Suprapubic skin (tissue), 4 donors: ENCODE results near the gene SPATA6L. TPM values are rescaled to one million over a fixed set of nuclear protein-coding genes. Genes with fewer than 3 reads are reported as not detected.

Experiments used
- DNase-seq, 2 donors: peaks; one replicate each; pipeline ENCODE4 v3.0.0-alpha.2; 2019; ENCODE audit warnings: low spot score in 2 of 2
- H3K27ac ChIP-seq: fragments of 200-600 bp; sonication (generic); one replicate; pipeline ENCODE4 v1.5.1; 2019
- H3K27me3 ChIP-seq: fragments of 200-600 bp; sonication (generic); one replicate; pipeline ENCODE4 v1.5.1; 2019
- H3K36me3 ChIP-seq: fragments of 200-600 bp; sonication (generic); one replicate; pipeline ENCODE4 v1.5.1; 2019
- H3K4me1 ChIP-seq: fragments of 200-600 bp; sonication (generic); one replicate; pipeline ENCODE4 v1.5.1; 2019
- H3K4me3 ChIP-seq: fragments of 200-600 bp; sonication (generic); one replicate; pipeline ENCODE4 v1.5.1; 2019; ENCODE audit warnings: mild to moderate bottlenecking
- H3K9me3 ChIP-seq: fragments of 200-600 bp; sonication (generic); one replicate; pipeline ENCODE4 v1.5.1; 2019
- CTCF ChIP-seq, 2 donors: fragments of 200-600 bp in 1 of 2; fragments of 450-650 bp in 1 of 2; sonication (generic) in 1 of 2; IDR thresholded peaks; one replicate each; pipeline ENCODE4 v1.5.1; 2016 to 2019; ENCODE audit warnings: antibody characterized with exemption in 2 of 2, mild to moderate bottlenecking in 1 of 2, moderate library complexity in 1 of 2
- EP300 ChIP-seq: sonication (generic); formaldehyde crosslinking; IDR thresholded peaks from one replicate; pipeline ENCODE4 v1.6.1; 2017; ENCODE audit warnings: antibody characterized with exemption
- POLR2A ChIP-seq, 2 donors: fragments of 450-650 bp; IDR thresholded peaks; one replicate each; pipeline ENCODE4 v1.6.1; 2017; ENCODE audit warnings: antibody characterized with exemption in 2 of 2, mild to moderate bottlenecking in 2 of 2, moderate library complexity in 2 of 2
- POLR2AphosphoS5 ChIP-seq, 3 donors: sonication (generic); formaldehyde crosslinking; IDR thresholded peaks; one replicate each; pipeline ENCODE4 v1.6.1; 2017; ENCODE audit warnings: antibody characterized with exemption in 3 of 3
- WGBS: methylation state at CpG from one replicate; pipeline ENCODE4 v1.1.5; 2018; 5-methylcytosine and 5-hydroxymethylcytosine counted together
- total RNA-seq, 4 donors: library from RNA; depleted of rRNA; stranded (reverse); fragments of >200 nt; gene quantifications; one replicate each; pipeline ENCODE4 v1.1.0, GENCODE V29; 2016

Gene SPATA6L
- total RNA-seq, 4 donors from 2014 or later = 1.2 to 23.8 (median 3.4) TPM

GRCh38 chr9:4588721-4589120, 77.6 kb downstream of the SPATA6L start:
- no peaks in the 10 kb centered on the region for H3K36me3 ChIP-seq
- WGBS = 87% methylated on average over 2 of the region's 2 CpGs
- no peak for TF ChIP-seq POLR2AphosphoS5 (IDR thresholded peaks at IDR 0.05)
- TF ChIP-seq CTCF (IDR thresholded peaks at IDR 0.05) = no peak

GRCh38 chr9:4585135-4585534, 81.1 kb downstream of the SPATA6L start:
- no peak for TF ChIP-seq EP300
- Histone ChIP-seq H3K9me3 (no peaks in the 10 kb centered on the region), H3K4me1 (peaks cover 8% of the 10 kb centered on the region), H3K27ac (no peak overlapping the region), H3K27me3 (no peaks in the 10 kb centered on the region), H3K4me3 (no peak overlapping the region), H3K36me3 (no peaks in the 10 kb centered on the region)
- DNase-seq = no peak
- 84% methylated on average over 5 of the region's 5 CpGs for WGBS

More at GRCh38 chr9:4588721-4589120, 77.6 kb downstream of the SPATA6L start:
- H3K27me3 ChIP-seq = no peaks in the 10 kb centered on the region
- H3K27ac ChIP-seq = no peak overlapping the region
- H3K4me3 ChIP-seq = no peak overlapping the region
- DNase-seq = no peak
- no peaks in the 10 kb centered on the region for H3K9me3 ChIP-seq
- H3K4me1 ChIP-seq = peaks cover 8% of the 10 kb centered on the region

- no peak overlapping the region for H3K4me3 ChIP-seq
- no peaks in the 10 kb centered on the region for H3K27me3 ChIP-seq
- DNase-seq = no peak
- H3K9me3 ChIP-seq = no peaks in the 10 kb centered on the region
- H3K27ac ChIP-seq = no peak overlapping the region
- WGBS = 100% methylated on average over 1 of the region's 1 CpG
- H3K36me3 ChIP-seq = no peaks in the 10 kb centered on the region
- H3K4me1 ChIP-seq = peaks cover 8% of the 10 kb centered on the region
- TF ChIP-seq POLR2A (IDR thresholded peaks at IDR 0.05) (no peak), EP300 (no peak), POLR2AphosphoS5 (IDR thresholded peaks at IDR 0.05) (no peak)
Measured at GRCh38 chr9:4584636-4585035, 81.6 kb downstream of the SPATA6L start.

GRCh38 chr9:4583001-4583400, 83.3 kb downstream of the SPATA6L start:
- DNase-seq = no peak
- Histone ChIP-seq H3K36me3 (no peaks in the 10 kb centered on the region), H3K4me1 (peaks cover 8% of the 10 kb centered on the region), H3K4me3 (no peak overlapping the region), H3K27me3 (no peaks in the 10 kb centered on the region), H3K9me3 (no peaks in the 10 kb centered on the region), H3K27ac (no peak overlapping the region)
- TF ChIP-seq POLR2A (IDR thresholded peaks at IDR 0.05) (no peak), CTCF (IDR thresholded peaks at IDR 0.05) (no peak), EP300 (no peak), POLR2AphosphoS5 (IDR thresholded peaks at IDR 0.05) (no peak)
- 89% methylated on average over 6 of the region's 12 CpGs for WGBS

GRCh38 chr9:4581861-4582565, 84.3 kb downstream of the SPATA6L start:
- H3K4me3 ChIP-seq = no peak overlapping the region
- H3K27me3 ChIP-seq = no peaks in the 10 kb centered on the region
- H3K36me3 ChIP-seq = no peaks in the 10 kb centered on the region
- no peak for DNase-seq
- WGBS = 24% methylated on average over 1 of the region's 1 CpG
- no peaks in the 10 kb centered on the region for H3K9me3 ChIP-seq
- no peak overlapping the region for H3K27ac ChIP-seq
- no peak for TF ChIP-seq CTCF (IDR thresholded peaks at IDR 0.05)
- TF ChIP-seq POLR2AphosphoS5 (IDR thresholded peaks at IDR 0.05) = no peak
- H3K4me1 ChIP-seq = peaks cover 8% of the 10 kb centered on the region

- H3K27ac ChIP-seq = no peak overlapping the region
Measured at GRCh38 chr9:4581035-4581760, 85.1 kb downstream of the SPATA6L start.

More at GRCh38 chr9:4581035-4581760, 85.1 kb downstream of the SPATA6L start:
- no peak for DNase-seq
- Histone ChIP-seq H3K36me3 (no peaks in the 10 kb centered on the region), H3K4me3 (no peak overlapping the region), H3K9me3 (no peaks in the 10 kb centered on the region), H3K27me3 (no peaks in the 10 kb centered on the region), H3K4me1 (peaks cover 8% of the 10 kb centered on the region)
- 80% methylated on average over 2 of the region's 2 CpGs for WGBS
- TF ChIP-seq POLR2A (IDR thresholded peaks at IDR 0.05) (no peak), CTCF (IDR thresholded peaks at IDR 0.05) (no peak), EP300 (no peak), POLR2AphosphoS5 (IDR thresholded peaks at IDR 0.05) (no peak)
